HCT116 (cell line): Measurements from ENCODE around the gene MAOA. TPM values are rescaled to one million over a fixed set of nuclear protein-coding genes. Genes with fewer than 3 reads are reported as not detected.
"Not testable (repeated sequence)": the region's sequence is repeated elsewhere in the genome, so short reads cannot be mapped to it uniquely, and the experiment has no call there.

Experiments used
- ATAC-seq: fragments of 200-7000 bp; cut with Tn5 transposase; 2 replicates; pipeline ENCODE4 v1.9.1; 2020; ENCODE audit warnings: mild to moderate bottlenecking, moderate library complexity
- BruUV-seq: library from RNA; stranded (reverse); fragments of 400-500 nt; replicated peaks from 2 replicates; lab custom pipeline; 2021; lab: Mats Ljungman, UMichigan
- CTCF ChIA-PET: fragments of 300-600 bp; sonication (Branson Sonifier 250); formaldehyde crosslinking; loops from one replicate; lab custom pipeline; 2021; ENCODE audit warnings: antibody characterized with exemption; lab: Charles Lee
- POLR2A ChIA-PET: fragments of 300-600, 350-600 bp; sonication (Branson Sonifier 250); formaldehyde crosslinking; loops from one replicate; lab custom pipeline; 2021; ENCODE audit warnings: antibody characterized with exemption; lab: Charles Lee
- RAD21 ChIA-PET, 2 experiments: fragments of 300-600 bp; sonication (Branson Sonifier 250); formaldehyde crosslinking; loops; one replicate each; lab custom pipeline; 2023; ENCODE audit warnings: low total read pairs in 2 of 2; ENCODE audit not compliant: uncharacterized antibody in 2 of 2, unreplicated experiment in 2 of 2, low non-redundant PET in 1 of 2; lab: Charles Lee
- DNase-seq: peaks from one replicate; pipeline ENCODE4 v3.0.0-alpha.2; 2010; ENCODE audit warnings: low read depth, low spot score
- H2AFZ ChIP-seq: fragments of 200-600 bp; shearing (Covaris generic), sonication (generic); 2 replicates; pipeline ENCODE4 v1.6.1; 2017; ENCODE audit warnings: low read depth, mixed run types, mixed read lengths, antibody characterized with exemption, low read length; ENCODE audit not compliant: poor library complexity, severe bottlenecking
- H3K27ac ChIP-seq: 2 replicates; pipeline ENCODE4 v1.5.1; 2012; ENCODE audit warnings: low read depth, low read length
- H3K27me3 ChIP-seq: fragments of 200-600 bp; sonication (generic); 2 replicates; pipeline ENCODE4 v1.6.1; 2016; ENCODE audit warnings: mixed run types, low read length, mixed read lengths; ENCODE audit not compliant: insufficient read depth
- H3K36me3 ChIP-seq, 2 experiments: fragments of 200-500 bp in 1 of 2; fragments of 200-600 bp in 1 of 2; sonication (Bioruptor generic) in 1 of 2; sonication (generic) in 1 of 2; 2 replicates each; pipeline versions ENCODE4 v1.5.1 to v1.6.1; 2014 to 2016; ENCODE audit warnings: low read length in 2 of 2, inconsistent platforms in 1 of 2, mixed read lengths in 1 of 2, mixed run types in 1 of 2; ENCODE audit not compliant: insufficient read depth in 2 of 2, control insufficient read depth in 1 of 2
- H3K4me1 ChIP-seq, 2 experiments: fragments of 200-600 bp in 1 of 2; sonication (generic) in 1 of 2; 2 replicates each; pipeline versions ENCODE4 v1.5.1 to v1.6.1; 2012 to 2017; ENCODE audit warnings: low read length in 2 of 2, inconsistent platforms in 1 of 2, mild to moderate bottlenecking in 1 of 2, mixed read lengths in 1 of 2, mixed run types in 1 of 2, moderate library complexity in 1 of 2; ENCODE audit not compliant: insufficient read depth in 2 of 2, control insufficient read depth in 1 of 2
- H3K4me2 ChIP-seq: fragments of 200-600 bp; sonication (generic); 2 replicates; pipeline ENCODE4 v1.6.1; 2017; ENCODE audit warnings: mixed run types, low read length, mixed read lengths
- H3K4me3 ChIP-seq, 2 experiments: fragments of 200-600 bp in 1 of 2; sonication (generic) in 1 of 2; replicated peaks in 1 of 2; 2 replicates each; pipeline ENCODE4 v1.5.1; 2011 to 2016; ENCODE audit warnings: low read length in 2 of 2, control low read depth in 1 of 2, low read depth in 1 of 2, mild to moderate bottlenecking in 1 of 2, mixed read lengths in 1 of 2, mixed run types in 1 of 2
- H3K79me2 ChIP-seq: fragments of 200-600 bp; sonication (generic); 2 replicates; pipeline ENCODE4 v1.6.1; 2017; ENCODE audit warnings: mild to moderate bottlenecking, mixed run types, low read length, moderate library complexity, mixed read lengths; ENCODE audit not compliant: insufficient read depth
- H3K9ac ChIP-seq: fragments of 200-600 bp; sonication (generic); 2 replicates; pipeline ENCODE4 v1.6.1; 2016; ENCODE audit warnings: low read length, mixed read lengths
- H3K9me2 ChIP-seq: fragments of 200-600 bp; sonication (generic), shearing (Covaris generic); 2 replicates; pipeline ENCODE4 v1.6.1; 2017; ENCODE audit warnings: mixed run types, mild to moderate bottlenecking, moderate library complexity; ENCODE audit not compliant: insufficient read depth
- H3K9me3 ChIP-seq, 2 experiments: fragments of 200-500 bp in 1 of 2; fragments of 200-600 bp in 1 of 2; sonication (Bioruptor generic) in 1 of 2; sonication (generic) in 1 of 2; 2 replicates each; pipeline ENCODE4 v1.6.1; 2014 to 2017; ENCODE audit warnings: low read length in 2 of 2, mixed read lengths in 2 of 2, inconsistent platforms in 1 of 2, low read depth in 1 of 2, mild to moderate bottlenecking in 1 of 2, mixed run types in 1 of 2, moderate library complexity in 1 of 2; ENCODE audit not compliant: control insufficient read depth in 1 of 2, insufficient read depth in 1 of 2
- H4K20me1 ChIP-seq: fragments of 200-600 bp; sonication (generic), shearing (Covaris generic); 2 replicates; pipeline ENCODE4 v1.6.1; 2017; ENCODE audit warnings: mixed run types, mild to moderate bottlenecking, moderate library complexity; ENCODE audit not compliant: insufficient read depth
- CBX3 ChIP-seq: IDR thresholded peaks from 2 replicates; pipeline ENCODE4 v1.6.1; 2012; ENCODE audit warnings: low read depth
- FOSL1 ChIP-seq: IDR thresholded peaks from 2 replicates; pipeline ENCODE4 v1.6.1; 2012; ENCODE audit warnings: low read depth
- POLR2A ChIP-seq: IDR thresholded peaks from 2 replicates; pipeline ENCODE4 v1.7.0; 2011; ENCODE audit warnings: borderline replicate concordance; ENCODE audit not compliant: insufficient read depth, insufficient read length; ENCODE audit errors: extremely low read depth
- POLR2AphosphoS5 ChIP-seq: IDR thresholded peaks from 2 replicates; pipeline ENCODE4 v1.6.1; 2011; ENCODE audit warnings: mild to moderate bottlenecking, low read depth, low read length, moderate library complexity
- SRF ChIP-seq: IDR thresholded peaks from 2 replicates; pipeline ENCODE4 v1.6.1; 2012; ENCODE audit warnings: low read depth
- intact Hi-C: fragments of 100-400 bp; cut with micrococcal nuclease; formaldehyde crosslinking; loops from 2 replicates; pipeline ENCODE4 v1.10.0; 2022
- total RNA-seq: library from RNA; stranded (reverse); gene quantifications from one replicate; pipeline ENCODE4 v1.2.1, GENCODE V29; 2021; ENCODE audit not compliant: unreplicated experiment
- TF ChIP-seq, protein P1 (sequence below), 3 experiments: fragments of 200-600 bp in 1 of 3; sonication (generic) in 1 of 3; IDR thresholded peaks in 2 of 3; conservative IDR thresholded peaks in 1 of 3; 2 replicates each; pipeline ENCODE4 v1.5.1; 2012 to 2017; ENCODE audit warnings: low read depth in 2 of 3, low read length in 2 of 3, antibody characterized with exemption in 1 of 3, borderline replicate concordance in 1 of 3, control low read depth in 1 of 3, mild to moderate bottlenecking in 1 of 3, mixed read lengths in 1 of 3, mixed run types in 1 of 3, moderate library complexity in 1 of 3; ENCODE audit not compliant: insufficient read depth in 1 of 3

Gene MAOA
- total RNA-seq, 1 experiment from 2014 or later = 13.6 TPM

DNA sequence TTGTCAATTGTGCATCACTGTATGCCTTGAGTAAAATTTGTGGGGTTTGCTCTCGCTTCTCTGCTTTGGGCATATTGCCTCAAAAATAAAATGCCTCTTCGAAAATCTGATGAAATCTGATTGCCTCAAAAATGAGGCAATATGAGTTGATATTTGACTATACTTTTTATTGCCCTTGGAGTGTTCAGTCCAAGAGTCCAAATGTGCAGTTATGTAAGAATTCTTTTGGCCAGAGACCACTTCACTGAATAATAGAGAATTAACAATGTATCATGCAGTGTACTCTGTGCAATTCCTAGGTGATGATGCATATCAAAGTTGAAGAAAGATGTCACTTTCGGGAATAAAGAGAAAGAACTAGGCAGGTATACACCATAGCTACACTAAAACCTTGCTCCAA, 8.6 kb downstream of the MAOA start:
- intact Hi-C loops = no loop called here
- Histone ChIP-seq H3K9me2 (no peaks in the 10 kb centered on the region), H3K36me3 (no peaks in the 10 kb centered on the region), H2AFZ (no peak overlapping the region), H3K9ac (no peak overlapping the region), H3K9me3 (no peaks in the 10 kb centered on the region), H4K20me1 (no peaks in the 10 kb centered on the region), H3K4me2 (no peak overlapping the region), H3K79me2 (no peaks in the 10 kb centered on the region), H3K4me1 (no peaks in the 10 kb centered on the region), H3K27me3 (no peaks in the 10 kb centered on the region), H3K27ac (no peak overlapping the region), H3K4me3 (no peak overlapping the region)
- DNase-seq = no peak
- ChIA-PET CTCF (no interaction called here), RAD21 (no interaction called here), POLR2A (no interaction called here)
- no TSS peak for BruUV-seq
- no peak for ATAC-seq
- no peak for TF ChIP-seq SRF
- TF ChIP-seq POLR2A = no peak

DNA sequence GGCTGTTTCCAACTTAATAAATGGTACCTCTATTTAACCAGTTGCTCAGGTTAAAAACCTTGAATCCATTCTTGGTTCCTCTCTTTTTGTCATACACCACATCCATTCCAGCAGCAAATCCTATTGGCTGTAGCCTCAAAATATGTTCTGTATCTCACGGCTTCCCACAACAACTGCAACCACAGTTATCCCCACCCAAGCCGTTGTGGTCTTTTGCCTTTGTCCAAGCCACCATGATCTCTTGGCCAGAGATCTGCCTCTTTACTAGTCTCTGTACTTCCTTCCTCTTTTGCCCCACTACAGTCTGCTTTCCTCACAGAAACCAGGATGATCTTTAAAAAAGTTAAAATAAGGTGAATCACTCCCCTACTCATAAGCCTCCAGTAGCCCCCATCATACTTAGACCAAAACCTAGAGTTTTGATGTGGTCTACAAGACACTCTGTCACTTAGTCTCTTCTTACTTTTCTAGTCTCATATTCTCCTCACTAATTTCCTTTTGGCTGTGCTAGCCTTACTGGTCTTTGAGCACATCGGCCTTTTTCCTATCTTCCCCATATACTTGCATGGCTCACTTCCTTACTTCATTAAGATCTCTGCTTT, 10.3 kb downstream of the MAOA start:
- Histone ChIP-seq H3K9me2 (no peaks in the 10 kb centered on the region), H3K27me3 (no peaks in the 10 kb centered on the region), H2AFZ (no peak overlapping the region), H3K4me2 (no peak overlapping the region), H3K4me3 (no peak overlapping the region), H3K27ac (no peak overlapping the region), H3K79me2 (no peaks in the 10 kb centered on the region), H3K9ac (no peak overlapping the region), H3K9me3 (no peaks in the 10 kb centered on the region), H3K4me1 (no peaks in the 10 kb centered on the region), H4K20me1 (no peaks in the 10 kb centered on the region), H3K36me3 (no peaks in the 10 kb centered on the region)
- DNase-seq = no peak
- BruUV-seq = no TSS peak
- no peak for ATAC-seq
- POLR2A ChIA-PET = no interaction called here
- RAD21 ChIA-PET = no interaction called here
- TF ChIP-seq, protein P1, sequence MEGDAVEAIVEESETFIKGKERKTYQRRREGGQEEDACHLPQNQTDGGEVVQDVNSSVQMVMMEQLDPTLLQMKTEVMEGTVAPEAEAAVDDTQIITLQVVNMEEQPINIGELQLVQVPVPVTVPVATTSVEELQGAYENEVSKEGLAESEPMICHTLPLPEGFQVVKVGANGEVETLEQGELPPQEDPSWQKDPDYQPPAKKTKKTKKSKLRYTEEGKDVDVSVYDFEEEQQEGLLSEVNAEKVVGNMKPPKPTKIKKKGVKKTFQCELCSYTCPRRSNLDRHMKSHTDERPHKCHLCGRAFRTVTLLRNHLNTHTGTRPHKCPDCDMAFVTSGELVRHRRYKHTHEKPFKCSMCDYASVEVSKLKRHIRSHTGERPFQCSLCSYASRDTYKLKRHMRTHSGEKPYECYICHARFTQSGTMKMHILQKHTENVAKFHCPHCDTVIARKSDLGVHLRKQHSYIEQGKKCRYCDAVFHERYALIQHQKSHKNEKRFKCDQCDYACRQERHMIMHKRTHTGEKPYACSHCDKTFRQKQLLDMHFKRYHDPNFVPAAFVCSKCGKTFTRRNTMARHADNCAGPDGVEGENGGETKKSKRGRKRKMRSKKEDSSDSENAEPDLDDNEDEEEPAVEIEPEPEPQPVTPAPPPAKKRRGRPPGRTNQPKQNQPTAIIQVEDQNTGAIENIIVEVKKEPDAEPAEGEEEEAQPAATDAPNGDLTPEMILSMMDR (IDR thresholded peaks at IDR 0.05 in 2 of 3, conservative IDR thresholded peaks at IDR 0.05 in 1 of 3; ENCODE audit: borderline replicate concordance in 1 of 3, insufficient read depth in 1 of 3, low read depth in 2 of 3, low read length in 2 of 3) = no peak
- TF ChIP-seq CBX3 = no peak
- TF ChIP-seq FOSL1 = no peak
- TF ChIP-seq POLR2AphosphoS5 = no peak
- CTCF ChIA-PET = no interaction called here
- intact Hi-C loops = no loop called here

DNA sequence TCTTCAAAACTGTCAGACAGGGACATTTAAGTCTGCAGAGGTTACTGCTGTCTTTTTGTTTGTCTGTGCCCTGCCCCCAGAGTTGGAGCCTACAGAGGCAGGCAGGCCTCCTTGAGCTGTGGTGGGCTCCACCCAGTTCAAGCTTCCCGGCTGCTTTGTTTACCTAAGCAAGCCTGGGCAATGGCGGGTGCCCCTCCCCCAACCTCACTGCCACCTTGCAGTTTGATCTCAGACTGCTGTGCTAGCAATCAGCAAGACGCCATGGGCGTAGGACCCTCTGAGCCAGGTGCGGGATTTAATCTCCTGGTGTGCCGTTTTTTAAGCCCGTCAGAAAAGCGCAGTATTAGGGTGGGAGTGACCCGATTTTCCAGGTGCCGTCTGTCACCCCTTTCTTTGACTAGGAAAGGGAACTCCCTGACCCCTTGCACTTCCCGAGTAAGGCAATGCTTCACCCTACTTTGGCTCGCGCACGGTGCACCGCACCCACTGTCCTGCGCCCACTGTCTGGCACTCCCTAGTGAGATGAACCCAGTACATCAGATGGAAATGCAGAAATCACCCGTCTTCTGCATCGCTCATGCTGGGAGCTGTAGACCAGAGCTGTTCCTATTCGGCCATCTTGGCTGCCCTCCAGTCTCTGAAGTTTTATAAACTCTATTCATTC, 20.0 kb downstream of the MAOA start:
- H2AFZ ChIP-seq, H3K9me2 ChIP-seq, H3K9ac ChIP-seq, H4K20me1 ChIP-seq, ATAC-seq, H3K4me2 ChIP-seq, BruUV-seq, POLR2A ChIA-PET, RAD21 ChIA-PET, H3K27ac ChIP-seq, DNase-seq, H3K9me3 ChIP-seq, H3K27me3 ChIP-seq, H3K36me3 ChIP-seq, H3K4me1 ChIP-seq, CTCF ChIA-PET, intact Hi-C loops, H3K4me3 ChIP-seq, H3K79me2 ChIP-seq: not testable (repeated sequence)
